ENCODE data around the gene PLCH1. TPM values are rescaled to one million over a fixed set of nuclear protein-coding genes. Genes with fewer than 3 reads are reported as not detected.
"Not testable (repeated sequence)": the region's sequence is repeated elsewhere in the genome, so short reads cannot be mapped to it uniquely, and the experiment has no call there.

PLCH1 gene
- total RNA-seq, 1 experiment from 2014 or later = 13.4 TPM

DNA sequence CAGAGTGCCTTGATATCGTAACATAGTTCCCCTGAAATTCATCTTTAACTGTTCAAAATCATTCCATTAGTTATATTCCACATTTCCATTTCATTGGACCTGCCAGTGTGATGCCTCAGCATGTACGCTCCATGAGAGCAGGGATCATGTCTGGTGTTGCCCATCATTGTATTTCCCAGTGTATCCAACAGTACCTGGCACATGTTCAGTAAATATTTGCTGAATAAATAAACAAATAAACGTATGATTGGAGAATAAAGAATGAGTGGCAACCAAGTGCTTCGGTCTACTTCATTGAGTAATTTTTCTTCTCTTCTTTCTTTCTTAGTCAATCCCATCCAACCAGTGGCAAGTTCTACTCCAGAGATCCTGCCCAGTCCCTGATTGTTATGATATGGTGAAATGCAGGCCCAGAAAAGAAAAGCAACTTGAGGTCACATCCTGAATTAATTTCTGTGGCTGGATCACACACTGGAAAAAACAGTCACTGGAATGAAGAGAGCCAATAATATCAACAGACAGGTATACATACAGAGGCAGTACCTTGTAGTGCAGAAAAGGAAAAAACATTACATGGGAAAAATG is 101.2 kb downstream of the PLCH1 start:
- intact Hi-C loops (cut with micrococcal nuclease; ENCODE audit: unreplicated experiment) = no loop called here
- Mint-ChIP-seq H3K27ac (ENCODE audit: unreplicated experiment) (no peak overlapping the region), H3K36me3 (ENCODE audit: insufficient read depth, unreplicated experiment) (no peaks in the 10 kb centered on the region), H3K27me3 (ENCODE audit: unreplicated experiment) (no peaks in the 10 kb centered on the region), H3K4me1 (ENCODE audit: low read depth, unreplicated experiment) (no peaks in the 10 kb centered on the region), H3K9me3 (ENCODE audit: low read depth, unreplicated experiment) (no peaks in the 10 kb centered on the region), H3K4me3 (ENCODE audit: low read depth, unreplicated experiment) (no peak overlapping the region)
- TF ChIP-seq, protein P1, sequence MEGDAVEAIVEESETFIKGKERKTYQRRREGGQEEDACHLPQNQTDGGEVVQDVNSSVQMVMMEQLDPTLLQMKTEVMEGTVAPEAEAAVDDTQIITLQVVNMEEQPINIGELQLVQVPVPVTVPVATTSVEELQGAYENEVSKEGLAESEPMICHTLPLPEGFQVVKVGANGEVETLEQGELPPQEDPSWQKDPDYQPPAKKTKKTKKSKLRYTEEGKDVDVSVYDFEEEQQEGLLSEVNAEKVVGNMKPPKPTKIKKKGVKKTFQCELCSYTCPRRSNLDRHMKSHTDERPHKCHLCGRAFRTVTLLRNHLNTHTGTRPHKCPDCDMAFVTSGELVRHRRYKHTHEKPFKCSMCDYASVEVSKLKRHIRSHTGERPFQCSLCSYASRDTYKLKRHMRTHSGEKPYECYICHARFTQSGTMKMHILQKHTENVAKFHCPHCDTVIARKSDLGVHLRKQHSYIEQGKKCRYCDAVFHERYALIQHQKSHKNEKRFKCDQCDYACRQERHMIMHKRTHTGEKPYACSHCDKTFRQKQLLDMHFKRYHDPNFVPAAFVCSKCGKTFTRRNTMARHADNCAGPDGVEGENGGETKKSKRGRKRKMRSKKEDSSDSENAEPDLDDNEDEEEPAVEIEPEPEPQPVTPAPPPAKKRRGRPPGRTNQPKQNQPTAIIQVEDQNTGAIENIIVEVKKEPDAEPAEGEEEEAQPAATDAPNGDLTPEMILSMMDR (IDR thresholded peaks at IDR 0.05; ENCODE audit: unreplicated experiment) = no peak
- BruUV-seq (replicated peaks) = no TSS peak
- no peak for DNase-seq
- CTCF ChIA-PET = no interaction called here

DNA sequence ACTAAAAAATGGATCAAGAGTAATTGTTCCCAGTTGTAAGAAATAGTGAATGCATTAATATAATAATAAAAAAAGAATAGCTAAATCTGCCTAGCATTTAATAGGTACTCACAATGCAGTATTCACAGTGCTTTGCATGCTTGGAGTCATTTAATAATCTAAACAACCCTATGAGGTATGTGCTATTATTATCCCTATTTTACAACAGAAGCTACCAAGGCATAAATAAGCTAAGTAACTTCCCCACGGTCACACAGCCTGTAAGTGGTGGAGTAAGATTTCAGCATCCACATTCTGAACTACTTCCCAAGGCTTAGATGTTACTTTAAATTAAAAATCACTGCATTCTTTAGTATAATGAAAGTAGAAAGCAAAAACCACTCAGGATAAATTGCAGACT is 102.9 kb downstream of the PLCH1 start:
- Mint-ChIP-seq H3K27ac (ENCODE audit: unreplicated experiment) (no peak overlapping the region), H3K4me3 (ENCODE audit: low read depth, unreplicated experiment) (no peak overlapping the region), H3K4me1 (ENCODE audit: low read depth, unreplicated experiment) (no peaks in the 10 kb centered on the region), H3K27me3 (ENCODE audit: unreplicated experiment) (no peaks in the 10 kb centered on the region), H3K36me3 (ENCODE audit: insufficient read depth, unreplicated experiment) (no peaks in the 10 kb centered on the region), H3K9me3 (ENCODE audit: low read depth, unreplicated experiment) (no peaks in the 10 kb centered on the region)
- TF ChIP-seq, protein P1 (IDR thresholded peaks at IDR 0.05; ENCODE audit: unreplicated experiment) = no peak
- intact Hi-C loops (cut with micrococcal nuclease; ENCODE audit: unreplicated experiment) = no loop called here
- no peak for DNase-seq
- no TSS peak for BruUV-seq (replicated peaks)
- CTCF ChIA-PET = no interaction called here

DNA sequence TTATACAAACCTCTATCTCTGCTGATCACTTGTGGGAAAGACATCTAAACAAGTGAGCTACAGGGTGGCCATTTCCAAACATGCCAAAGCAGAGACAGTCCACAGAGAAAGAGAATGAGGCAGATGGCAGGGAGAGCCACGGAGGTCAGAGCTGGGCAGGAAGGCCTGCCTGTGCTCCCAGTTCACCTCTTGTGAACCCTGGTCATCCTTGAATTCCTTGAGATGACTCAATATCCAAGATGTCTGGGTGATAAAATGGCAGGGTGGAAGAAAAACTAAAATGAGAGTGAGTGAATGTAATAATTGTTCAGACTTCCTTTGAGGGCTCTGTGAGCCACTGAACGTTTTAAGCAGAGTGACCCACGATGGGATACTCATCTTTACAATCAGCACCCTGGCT is 104.8 kb downstream of the PLCH1 start:
- no peaks in the 10 kb centered on the region for H3K4me1 Mint-ChIP-seq (ENCODE audit: low read depth, unreplicated experiment)
- TF ChIP-seq, protein P1 (IDR thresholded peaks at IDR 0.05; ENCODE audit: unreplicated experiment) = no peak
- H3K27me3 Mint-ChIP-seq (ENCODE audit: unreplicated experiment) = no peaks in the 10 kb centered on the region
- H3K27ac Mint-ChIP-seq (ENCODE audit: unreplicated experiment) = no peak overlapping the region
- H3K4me3 Mint-ChIP-seq (ENCODE audit: low read depth, unreplicated experiment) = no peak overlapping the region
- no TSS peak for BruUV-seq (replicated peaks)
- CTCF ChIA-PET = no interaction called here
- no peak for DNase-seq
- H3K36me3 Mint-ChIP-seq (ENCODE audit: insufficient read depth, unreplicated experiment) = no peaks in the 10 kb centered on the region
- intact Hi-C loops (cut with micrococcal nuclease; ENCODE audit: unreplicated experiment) = no loop called here
- no peaks in the 10 kb centered on the region for H3K9me3 Mint-ChIP-seq (ENCODE audit: low read depth, unreplicated experiment)

DNA sequence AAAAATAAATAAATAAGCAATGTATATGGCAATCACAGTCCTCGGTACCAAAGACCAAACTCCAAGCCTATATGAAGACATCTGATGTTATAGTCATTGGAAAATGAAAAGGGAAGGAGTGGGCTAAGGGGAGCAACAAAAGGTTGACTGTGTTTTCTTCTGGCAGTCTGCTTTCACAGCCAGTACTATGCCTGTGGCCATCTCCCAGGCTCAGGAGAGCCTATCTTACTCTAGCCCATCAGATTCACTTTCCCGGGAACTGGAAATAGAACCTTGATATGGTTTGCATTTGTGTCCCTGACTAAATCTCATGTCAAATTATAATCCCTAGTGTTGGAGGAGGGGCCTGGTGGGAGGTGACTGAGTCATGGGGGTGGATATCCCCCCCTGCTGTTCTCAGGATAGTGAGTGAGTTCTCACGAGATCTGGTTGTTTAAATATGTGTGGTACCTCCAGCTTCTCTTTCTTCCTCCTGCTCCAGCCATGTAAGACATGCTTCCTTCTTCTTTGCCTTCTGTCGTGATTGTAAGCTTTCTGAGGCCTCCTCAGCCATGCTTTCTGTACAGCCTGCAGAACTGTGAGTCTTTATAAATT is 105.3 kb downstream of the PLCH1 start:
- H3K4me3 Mint-ChIP-seq (ENCODE audit: low read depth, unreplicated experiment) = no peak overlapping the region
- no peak for DNase-seq
- intact Hi-C loops (cut with micrococcal nuclease; ENCODE audit: unreplicated experiment) = no loop called here
- no peaks in the 10 kb centered on the region for H3K27me3 Mint-ChIP-seq (ENCODE audit: unreplicated experiment)
- TF ChIP-seq, protein P1 (IDR thresholded peaks at IDR 0.05; ENCODE audit: unreplicated experiment) = no peak
- CTCF ChIA-PET = no interaction called here
- H3K9me3 Mint-ChIP-seq (ENCODE audit: low read depth, unreplicated experiment) = no peaks in the 10 kb centered on the region
- BruUV-seq (replicated peaks) = no TSS peak
- H3K4me1 Mint-ChIP-seq (ENCODE audit: low read depth, unreplicated experiment) = no peaks in the 10 kb centered on the region
- H3K27ac Mint-ChIP-seq (ENCODE audit: unreplicated experiment) = no peak overlapping the region
- H3K36me3 Mint-ChIP-seq (ENCODE audit: insufficient read depth, unreplicated experiment) = no peaks in the 10 kb centered on the region

DNA sequence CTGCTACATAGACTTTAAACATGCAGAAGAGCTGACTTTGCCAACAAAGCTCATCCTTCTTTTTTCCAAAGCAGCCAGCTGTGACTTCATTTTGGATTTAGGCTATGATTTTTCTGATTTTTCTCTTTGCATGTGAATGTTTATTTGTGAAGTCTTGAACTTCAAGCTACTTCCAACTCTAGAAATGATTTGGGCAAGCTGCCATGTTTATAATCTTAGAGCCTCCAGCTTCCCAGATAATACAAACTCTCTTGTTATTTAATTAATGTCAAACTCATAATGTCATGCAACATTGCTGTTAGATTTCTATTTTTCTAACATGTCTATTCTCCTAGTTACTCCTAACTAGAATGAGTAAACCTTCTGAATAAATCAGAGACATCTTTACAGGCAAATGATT is 106.4 kb downstream of the PLCH1 start:
- H3K4me3 Mint-ChIP-seq (ENCODE audit: low read depth, unreplicated experiment); BruUV-seq (replicated peaks); H3K36me3 Mint-ChIP-seq (ENCODE audit: insufficient read depth, unreplicated experiment); intact Hi-C loops (cut with micrococcal nuclease; ENCODE audit: unreplicated experiment); DNase-seq; H3K9me3 Mint-ChIP-seq (ENCODE audit: low read depth, unreplicated experiment); H3K27ac Mint-ChIP-seq (ENCODE audit: unreplicated experiment); H3K4me1 Mint-ChIP-seq (ENCODE audit: low read depth, unreplicated experiment); H3K27me3 Mint-ChIP-seq (ENCODE audit: unreplicated experiment): not testable (repeated sequence)
- CTCF ChIA-PET = interaction anchor here (0.6 kb wide), 1 partner anchor 1979 kb away, joined by 4 read pairs; no protein-coding TSS in a partner anchor

All from Calu3 (cell line).